Fibroblast of skin of left biceps (primary cell): ENCODE results near the gene PLP1.
"Not testable (repeated sequence)": the region's sequence is repeated elsewhere in the genome, so short reads cannot be mapped to it uniquely, and the experiment has no call there.

Experiments
- DNase-seq, 2 experiments: peaks; one replicate each; pipeline ENCODE4 v3.0.0-alpha.2; 2013; ENCODE audit warnings: low read depth in 2 of 2

PLP1 gene

GRCh38 chrX:103776546-103776945 is at the start of gene PLP1:
Gene PLP1 (plus strand): TSS chrX:103776840. CDS start chrX:103776996, 156 bp downstream.
- DNase-seq, result no peak

- no peak for DNase-seq
These were observed 49.5 kb upstream of the PLP1 start for GRCh38 chrX:103727115-103727514.

- no peak for DNase-seq
These were observed 47.6 kb upstream of the PLP1 start for GRCh38 chrX:103729015-103729414.

- DNase-seq, result no peak
These were observed 46.4 kb upstream of the PLP1 start for GRCh38 chrX:103730147-103730795.

- DNase-seq, result peak; percentile 57 to 62
These were observed 45.7 kb upstream of the PLP1 start for GRCh38 chrX:103730796-103731493.

- no peak for DNase-seq
These were observed 43.6 kb upstream of the PLP1 start for GRCh38 chrX:103733017-103733416.

- DNase-seq, result no peak
These were observed 42.4 kb upstream of the PLP1 start for GRCh38 chrX:103734125-103734760.

- no peak for DNase-seq
These were observed 38.9 kb upstream of the PLP1 start for GRCh38 chrX:103737696-103738095.

GRCh38 chrX:103739421-103739820 is 37.2 kb upstream of the PLP1 start:
- no peak for DNase-seq

GRCh38 chrX:103741879-103742278 is 34.8 kb upstream of the PLP1 start:
- DNase-seq, result no peak

- no peak for DNase-seq
These were observed 34.3 kb upstream of the PLP1 start for GRCh38 chrX:103742339-103742738.

GRCh38 chrX:103747163-103747562 is 29.5 kb upstream of the PLP1 start:
- no peak for DNase-seq

GRCh38 chrX:103754401-103754800 is 22.2 kb upstream of the PLP1 start:
- DNase-seq, result no peak

- DNase-seq, result no peak
These were observed 19.9 kb upstream of the PLP1 start for GRCh38 chrX:103756736-103757135.

- no peak for DNase-seq
These were observed 18.1 kb upstream of the PLP1 start for GRCh38 chrX:103758555-103758954.

- DNase-seq, result not testable (repeated sequence)
These were observed 13.1 kb upstream of the PLP1 start for GRCh38 chrX:103763541-103763940.

GRCh38 chrX:103766813-103767555 is 9.7 kb upstream of the PLP1 start:
- not testable (repeated sequence) for DNase-seq

- no peak for DNase-seq
These were observed 3.2 kb upstream of the PLP1 start for GRCh38 chrX:103773445-103773844.

- no peak for DNase-seq
These were observed 2.5 kb upstream of the PLP1 start for GRCh38 chrX:103774070-103774642.

GRCh38 chrX:103779141-103779789 is 2.6 kb downstream of the PLP1 start:
- DNase-seq, result no peak

GRCh38 chrX:103780336-103781061 is 3.9 kb downstream of the PLP1 start:
- DNase-seq, result no peak
